Kidney tubule cell (primary cell): ENCODE results near the gene CUL9.

Experiments used
- DNase-seq: peaks from one replicate; pipeline ENCODE4 v3.0.0-alpha.2; 2018; ENCODE audit warnings: low spot score

The CUL9 gene

DNA sequence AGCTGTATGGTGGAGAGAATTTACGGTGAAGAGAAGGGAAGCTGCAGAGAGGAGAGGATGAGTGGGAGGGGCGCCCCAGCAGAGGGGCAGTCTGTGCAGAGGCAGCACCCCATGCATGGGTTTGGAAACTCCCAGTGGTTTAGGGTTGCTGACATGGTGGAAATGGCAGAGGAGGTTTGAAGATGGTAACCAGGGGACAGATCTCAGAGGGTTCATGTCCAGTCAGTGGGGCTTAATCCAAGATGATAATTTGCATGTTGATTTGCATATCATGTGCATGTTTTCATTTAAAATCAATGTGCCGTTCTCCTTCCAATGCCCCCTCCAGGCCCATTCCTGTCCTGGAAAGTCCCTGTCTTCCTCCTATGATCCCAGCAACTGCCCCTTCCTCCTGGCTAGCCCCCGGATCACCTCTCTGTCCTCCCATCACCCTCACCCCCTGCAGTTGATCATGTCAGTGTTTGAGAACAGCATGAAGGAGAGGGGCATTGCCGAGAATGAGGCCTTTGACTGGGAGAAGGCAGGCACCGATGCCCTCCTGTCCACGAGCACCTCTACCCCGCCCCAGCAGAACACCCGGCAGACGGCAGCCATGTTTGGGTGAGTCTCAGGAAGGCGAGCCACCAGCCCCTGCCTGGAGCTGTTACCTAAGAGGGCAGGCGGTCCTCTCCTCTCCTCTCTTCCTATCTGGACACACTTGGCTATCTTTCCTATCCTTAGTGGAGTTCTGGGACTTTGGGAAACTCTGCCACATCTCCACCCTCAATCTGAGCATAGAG is 75.6 kb downstream of the CUL9 start:
- DNase-seq = no peak

GRCh38 chr6:43258180-43258579 is 76.2 kb downstream of the CUL9 start:
- DNase-seq = no peak

GRCh38 chr6:43258807-43259686 is 77.1 kb downstream of the CUL9 start:
- no peak for DNase-seq

GRCh38 chr6:43260791-43261190 is 78.8 kb downstream of the CUL9 start:
- DNase-seq = no peak

DNA sequence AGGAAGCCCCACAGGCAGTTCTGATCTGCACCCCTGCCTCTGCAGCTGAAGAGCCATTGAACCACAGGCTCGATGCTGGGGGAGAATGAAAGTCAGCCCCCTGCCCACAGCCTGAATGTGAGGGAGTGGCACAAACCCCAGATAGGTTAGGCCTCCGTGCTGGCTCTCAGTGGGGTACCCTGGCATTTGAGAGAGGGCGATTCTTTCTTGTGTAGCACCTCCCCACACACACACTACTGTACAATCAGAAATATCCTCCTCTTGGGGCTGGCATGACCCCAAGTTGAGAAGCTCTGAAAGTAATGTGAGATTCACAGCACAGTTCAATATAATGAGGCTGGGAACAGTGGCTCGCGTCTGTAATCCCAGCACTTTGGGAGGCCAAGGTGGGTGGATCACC is 79.2 kb downstream of the CUL9 start:
- DNase-seq = no peak

GRCh38 chr6:43262000-43262779 is 80.2 kb downstream of the CUL9 start:
- DNase-seq = no peak

DNA sequence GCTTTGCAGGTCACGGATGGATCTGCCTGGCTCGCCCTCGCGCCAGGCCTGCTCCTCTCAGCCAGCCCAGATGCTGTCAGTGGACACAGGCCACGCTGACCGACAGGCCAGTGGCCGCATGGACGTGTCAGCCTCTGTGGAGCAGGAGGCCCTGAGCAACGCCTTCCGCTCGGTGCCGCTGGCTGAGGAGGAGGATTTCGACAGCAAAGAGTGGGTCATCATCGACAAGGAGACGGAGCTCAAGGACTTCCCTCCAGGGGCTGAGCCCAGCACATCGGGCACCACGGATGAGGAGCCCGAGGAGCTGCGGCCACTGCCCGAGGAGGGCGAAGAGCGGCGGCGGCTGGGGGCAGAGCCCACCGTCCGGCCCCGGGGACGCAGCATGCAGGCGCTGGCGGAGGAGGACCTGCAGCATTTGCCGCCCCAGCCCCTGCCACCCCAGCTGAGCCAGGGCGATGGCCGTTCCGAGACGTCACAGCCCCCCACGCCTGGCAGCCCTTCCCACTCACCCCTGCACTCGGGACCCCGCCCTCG is 80.9 kb downstream of the CUL9 start:
- DNase-seq = no peak

GRCh38 chr6:43263314-43264178 is 81.5 kb downstream of the CUL9 start:
- peak; percentile 75 for DNase-seq

DNA sequence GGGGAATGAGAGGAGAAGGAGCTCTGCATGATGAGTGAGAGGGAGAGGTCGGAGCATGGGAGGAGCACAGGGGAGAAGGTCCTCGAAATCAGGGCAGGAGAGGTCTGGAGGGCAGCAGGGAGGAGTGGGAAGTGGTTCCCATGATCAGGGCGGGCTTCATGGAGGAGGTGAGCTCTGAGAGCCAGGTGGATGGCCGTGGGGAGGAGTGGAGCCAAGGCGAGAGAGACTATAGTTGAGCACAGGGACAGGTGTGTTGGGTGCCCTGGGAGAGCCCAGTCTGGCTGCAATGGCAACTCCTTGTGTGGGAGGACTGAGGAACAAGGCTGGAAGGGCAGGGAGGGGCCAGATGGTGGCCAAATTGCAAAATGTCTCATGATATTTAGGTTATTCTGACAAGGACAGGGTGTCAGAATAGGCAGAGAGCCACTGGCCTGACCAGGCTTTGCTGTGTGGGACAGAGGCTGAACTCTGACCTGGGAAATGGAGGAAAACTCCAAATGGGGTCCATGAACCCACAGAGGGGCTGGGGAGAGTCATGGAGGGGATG is 82.7 kb downstream of the CUL9 start:
- DNase-seq = no peak

DNA sequence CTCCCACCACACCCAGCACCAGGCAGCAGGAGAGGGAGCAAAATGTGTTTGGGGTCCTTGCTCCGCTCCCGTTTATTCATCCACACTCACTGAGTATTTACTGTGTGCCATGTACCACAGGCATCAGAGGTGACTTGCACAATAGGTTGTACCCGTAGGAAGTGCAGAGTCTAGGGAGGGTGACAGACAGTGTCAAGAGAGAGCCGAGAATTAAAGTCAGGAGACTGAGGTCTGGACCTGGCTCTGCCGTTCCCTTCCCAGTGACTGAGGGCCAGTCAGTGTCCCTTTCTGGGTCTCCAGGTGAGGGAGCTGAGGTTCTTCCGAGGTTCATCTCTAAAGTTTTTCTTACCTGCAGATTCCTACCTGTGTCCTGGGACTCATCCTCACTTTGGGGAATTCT is 83.6 kb downstream of the CUL9 start:
- DNase-seq = no peak

DNA sequence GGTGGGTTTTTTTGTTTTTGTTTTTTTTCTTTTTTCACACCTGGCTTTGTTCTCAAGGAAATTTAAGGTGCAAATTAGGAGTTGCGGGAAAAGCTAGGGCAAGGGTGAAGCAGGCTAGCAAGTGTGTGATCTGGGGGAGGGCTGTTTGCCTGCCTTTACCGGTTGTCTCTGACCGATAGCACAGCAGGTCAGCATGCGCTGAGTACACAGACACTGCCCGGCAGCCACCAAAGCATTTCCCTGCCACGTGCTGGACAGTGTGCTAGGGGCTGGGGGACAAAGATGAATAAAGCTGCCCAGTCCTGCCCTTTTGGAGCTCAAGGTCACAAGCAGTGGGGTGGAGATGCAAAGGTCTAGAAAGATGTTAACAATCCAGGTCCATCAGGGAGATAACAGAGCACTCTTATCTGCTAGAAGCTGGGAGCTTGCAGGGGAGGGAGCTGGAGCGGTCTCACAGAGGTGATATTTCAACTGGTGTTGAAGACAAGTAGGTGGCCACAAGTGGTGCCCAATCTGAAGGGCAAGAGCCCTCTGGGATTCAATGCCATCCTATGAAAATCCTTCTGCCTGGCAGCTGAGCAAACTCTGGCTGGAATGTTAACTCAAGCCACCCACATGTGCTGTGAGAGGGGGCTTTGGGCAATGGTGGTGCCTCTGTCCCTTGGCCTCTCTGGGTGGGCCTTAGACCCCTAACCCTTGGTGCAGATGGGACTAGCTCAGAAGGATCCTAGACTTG is 85.8 kb downstream of the CUL9 start:
- no peak for DNase-seq

- no peak for DNase-seq
These were observed 86.3 kb downstream of the CUL9 start for GRCh38 chr6:43268355-43268700.

GRCh38 chr6:43268782-43269272 is 86.8 kb downstream of the CUL9 start:
- DNase-seq = no peak

- no peak for DNase-seq
These were observed 87.4 kb downstream of the CUL9 start for GRCh38 chr6:43269273-43270007.

- peak; percentile 61 for DNase-seq
These were observed 89.3 kb downstream of the CUL9 start for GRCh38 chr6:43271103-43271815.

GRCh38 chr6:43271944-43272343 is 89.9 kb downstream of the CUL9 start:
- DNase-seq = no peak

- DNase-seq = no peak
These were observed 91.7 kb downstream of the CUL9 start for GRCh38 chr6:43273707-43274106.
